Upper lobe of right lung (tissue), 1 donor: ENCODE results near the gene FAM174C. TPM values are rescaled to one million over a fixed set of nuclear protein-coding genes. Genes with fewer than 3 reads are reported as not detected.

Experiments used
- ATAC-seq: fragments of 200-7000 bp; cut with Tn5 transposase; one replicate; pipeline ENCODE4 v1.9.1; 2020; ENCODE audit warnings: mild to moderate bottlenecking, moderate library complexity
- DNase-seq: peaks from one replicate; pipeline ENCODE4 v3.0.0-alpha.2; 2020
- H3K27ac ChIP-seq: fragments of 200-600 bp; one replicate; pipeline ENCODE4 v1.8.0; 2022
- H3K27me3 ChIP-seq: fragments of 200-600 bp; one replicate; pipeline ENCODE4 v1.8.0; 2022; ENCODE audit warnings: mild to moderate bottlenecking
- H3K36me3 ChIP-seq: fragments of 200-600 bp; one replicate; pipeline ENCODE4 v1.8.0; 2022
- H3K4me1 ChIP-seq: fragments of 200-600 bp; one replicate; pipeline ENCODE4 v1.8.0; 2022
- H3K4me3 ChIP-seq: fragments of 200-600 bp; one replicate; pipeline ENCODE4 v1.8.0; 2022; ENCODE audit warnings: mild to moderate bottlenecking
- H3K9me3 ChIP-seq: fragments of 200-600 bp; one replicate; pipeline ENCODE4 v1.8.0; 2022
- intact Hi-C: fragments of 100-400 bp; cut with DNase I; formaldehyde crosslinking; loops from one replicate; pipeline ENCODE4 v1.11.0; 2022
- total RNA-seq: library from RNA; stranded (reverse); fragmentation: NEBNext Ultra II Directional; extraction: Animal tissue kit (Norgen Biotek cat#: 25700); gene quantifications from one replicate; pipeline ENCODE4 v1.2.1, GENCODE V29; 2021
- TF ChIP-seq, protein P1 (sequence below): fragments of 200-600 bp; IDR thresholded peaks from one replicate; pipeline ENCODE4 v1.8.0; 2022; ENCODE audit warnings: antibody characterized with exemption
- donor health status: DM: no; HTN: yes; CAD: no; lungs with severe emphysema.

The FAM174C gene
- total RNA-seq, 1 donor from 2014 or later, result 41.4 TPM

DNA sequence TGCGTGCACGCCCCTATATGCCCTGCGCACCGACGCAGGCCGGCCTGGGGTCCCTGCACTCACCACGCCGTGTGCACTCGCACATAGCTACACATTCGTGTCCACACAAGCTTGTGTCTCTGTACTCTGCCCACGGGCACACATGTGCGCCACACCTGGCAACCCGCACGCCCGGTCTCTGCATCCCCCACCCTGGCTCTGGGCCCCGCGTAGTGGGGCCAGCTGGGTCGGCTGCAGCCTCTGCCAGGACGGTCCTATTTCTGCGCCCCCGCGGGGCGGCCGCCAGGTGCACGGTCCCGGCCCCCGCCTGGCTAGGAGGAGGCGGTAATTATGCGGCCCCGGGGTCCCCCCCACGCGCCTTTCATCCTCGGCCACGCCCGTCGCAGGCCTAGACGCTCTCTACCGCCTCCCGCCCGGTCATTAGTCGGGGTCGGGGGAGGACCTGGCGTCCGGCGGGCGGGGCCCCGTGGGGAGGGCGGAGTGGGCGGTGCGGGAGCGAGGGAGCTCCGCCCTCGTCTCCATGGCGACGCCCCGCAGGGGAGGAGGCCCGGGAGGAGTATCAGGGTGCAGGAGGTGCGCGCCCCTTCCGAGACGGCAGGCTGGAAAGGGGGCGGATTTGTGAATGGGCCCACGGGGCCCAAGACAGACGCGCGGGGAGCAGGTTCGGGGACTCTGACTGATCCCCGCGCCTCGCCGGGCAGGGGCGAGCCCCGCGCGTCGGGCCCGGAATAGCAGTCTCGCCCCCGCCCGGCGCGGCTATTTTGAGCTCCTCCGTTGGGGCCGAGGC, 9.0 kb upstream of the FAM174C start:
- Histone ChIP-seq H3K27ac (peak overlapping the region; percentile 80), H3K9me3 (no peaks in the 10 kb centered on the region), H3K4me3 (peak overlapping the region; percentile 58), H3K36me3 (peaks cover 10% of the 10 kb centered on the region), H3K27me3 (no peaks in the 10 kb centered on the region), H3K4me1 (peaks cover 63% of the 10 kb centered on the region)
- intact Hi-C loops, result no loop called here
- TF ChIP-seq, protein P1, sequence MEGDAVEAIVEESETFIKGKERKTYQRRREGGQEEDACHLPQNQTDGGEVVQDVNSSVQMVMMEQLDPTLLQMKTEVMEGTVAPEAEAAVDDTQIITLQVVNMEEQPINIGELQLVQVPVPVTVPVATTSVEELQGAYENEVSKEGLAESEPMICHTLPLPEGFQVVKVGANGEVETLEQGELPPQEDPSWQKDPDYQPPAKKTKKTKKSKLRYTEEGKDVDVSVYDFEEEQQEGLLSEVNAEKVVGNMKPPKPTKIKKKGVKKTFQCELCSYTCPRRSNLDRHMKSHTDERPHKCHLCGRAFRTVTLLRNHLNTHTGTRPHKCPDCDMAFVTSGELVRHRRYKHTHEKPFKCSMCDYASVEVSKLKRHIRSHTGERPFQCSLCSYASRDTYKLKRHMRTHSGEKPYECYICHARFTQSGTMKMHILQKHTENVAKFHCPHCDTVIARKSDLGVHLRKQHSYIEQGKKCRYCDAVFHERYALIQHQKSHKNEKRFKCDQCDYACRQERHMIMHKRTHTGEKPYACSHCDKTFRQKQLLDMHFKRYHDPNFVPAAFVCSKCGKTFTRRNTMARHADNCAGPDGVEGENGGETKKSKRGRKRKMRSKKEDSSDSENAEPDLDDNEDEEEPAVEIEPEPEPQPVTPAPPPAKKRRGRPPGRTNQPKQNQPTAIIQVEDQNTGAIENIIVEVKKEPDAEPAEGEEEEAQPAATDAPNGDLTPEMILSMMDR, result no peak
- DNase-seq (peak; percentile 96), ATAC-seq (peak; percentile 65)

DNA sequence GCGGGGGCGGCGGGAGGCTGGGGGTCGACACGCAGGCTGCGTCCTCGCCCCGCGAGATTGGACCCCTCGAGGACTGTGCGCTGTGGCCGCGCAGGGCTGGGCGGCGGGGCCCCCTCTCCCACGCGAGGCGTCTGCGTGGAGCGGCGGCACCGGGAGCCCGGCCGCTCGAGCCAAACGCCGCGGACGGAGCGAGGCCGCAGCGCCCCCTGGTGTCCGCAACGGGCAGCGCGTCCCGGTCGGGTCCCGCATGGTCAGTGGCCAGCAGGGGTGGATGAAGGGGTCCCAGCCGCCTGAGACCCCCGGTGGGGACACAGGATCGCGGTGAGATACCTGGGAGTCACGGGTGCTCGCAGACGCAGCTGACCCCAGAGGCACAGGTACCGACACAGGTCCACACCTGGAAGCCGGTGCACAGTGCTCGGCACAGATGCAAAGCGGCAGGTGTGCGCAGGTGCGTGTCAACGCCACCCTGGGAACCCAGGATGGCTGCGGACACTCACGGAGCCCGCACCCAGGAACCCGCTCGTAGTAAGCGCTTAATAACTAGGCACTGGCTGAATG, 8.3 kb upstream of the FAM174C start:
- H3K4me1 ChIP-seq, result peaks cover 63% of the 10 kb centered on the region
- H3K27ac ChIP-seq, result peak overlapping the region; percentile 80
- H3K36me3 ChIP-seq, result peaks cover 16% of the 10 kb centered on the region
- intact Hi-C loops, result no loop called here
- DNase-seq (peak; percentile 90), ATAC-seq (peak; percentile 49)
- H3K9me3 ChIP-seq, result no peaks in the 10 kb centered on the region
- TF ChIP-seq, protein P1, result peak; percentile 96
- H3K27me3 ChIP-seq, result no peaks in the 10 kb centered on the region
- H3K4me3 ChIP-seq, result peak overlapping the region; percentile 58

DNA sequence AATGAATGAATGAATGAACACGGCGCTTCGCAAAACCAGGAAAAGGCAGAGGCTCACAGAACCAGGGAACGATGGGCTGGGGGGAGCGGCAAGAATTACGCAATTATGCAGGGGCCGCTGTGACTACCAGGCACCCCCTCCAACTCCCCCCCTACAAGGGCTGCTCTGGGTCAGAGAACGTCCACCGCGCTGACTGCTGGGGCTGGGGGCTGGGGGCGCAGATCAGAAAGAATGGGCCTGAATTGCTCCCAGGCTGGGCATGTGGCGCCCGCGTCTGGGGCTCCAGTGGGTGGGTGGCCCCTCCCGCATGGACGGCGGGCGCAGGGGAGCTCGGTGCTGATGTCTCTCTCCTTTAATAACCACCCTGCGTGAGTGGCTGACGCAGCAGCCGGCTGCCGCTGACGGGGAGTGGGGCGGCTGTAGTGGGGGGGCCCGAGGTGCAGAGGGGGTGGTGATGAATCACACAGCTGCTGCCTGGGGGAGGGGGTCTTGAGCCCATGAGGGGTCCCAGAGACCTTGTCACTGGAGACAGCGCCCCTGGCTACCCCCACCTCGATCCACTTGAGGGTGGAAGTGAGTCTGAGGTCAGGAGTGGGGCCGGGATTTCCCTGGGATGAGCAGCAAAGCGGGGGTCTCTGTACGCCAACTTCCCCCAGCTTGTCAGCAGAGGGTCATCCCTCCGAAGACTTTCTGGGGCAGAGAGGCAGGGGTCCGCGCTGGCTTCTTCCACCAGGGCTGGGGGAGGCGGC, 7.7 kb upstream of the FAM174C start:
- TF ChIP-seq, protein P1, result no peak
- Histone ChIP-seq H3K9me3 (no peaks in the 10 kb centered on the region), H3K4me3 (peak overlapping the region; percentile 58), H3K27ac (peak overlapping the region; percentile 80), H3K27me3 (no peaks in the 10 kb centered on the region), H3K36me3 (peaks cover 23% of the 10 kb centered on the region), H3K4me1 (peaks cover 63% of the 10 kb centered on the region)
- no peak for ATAC-seq
- DNase-seq, result no peak
- intact Hi-C loops, result no loop called here

DNA sequence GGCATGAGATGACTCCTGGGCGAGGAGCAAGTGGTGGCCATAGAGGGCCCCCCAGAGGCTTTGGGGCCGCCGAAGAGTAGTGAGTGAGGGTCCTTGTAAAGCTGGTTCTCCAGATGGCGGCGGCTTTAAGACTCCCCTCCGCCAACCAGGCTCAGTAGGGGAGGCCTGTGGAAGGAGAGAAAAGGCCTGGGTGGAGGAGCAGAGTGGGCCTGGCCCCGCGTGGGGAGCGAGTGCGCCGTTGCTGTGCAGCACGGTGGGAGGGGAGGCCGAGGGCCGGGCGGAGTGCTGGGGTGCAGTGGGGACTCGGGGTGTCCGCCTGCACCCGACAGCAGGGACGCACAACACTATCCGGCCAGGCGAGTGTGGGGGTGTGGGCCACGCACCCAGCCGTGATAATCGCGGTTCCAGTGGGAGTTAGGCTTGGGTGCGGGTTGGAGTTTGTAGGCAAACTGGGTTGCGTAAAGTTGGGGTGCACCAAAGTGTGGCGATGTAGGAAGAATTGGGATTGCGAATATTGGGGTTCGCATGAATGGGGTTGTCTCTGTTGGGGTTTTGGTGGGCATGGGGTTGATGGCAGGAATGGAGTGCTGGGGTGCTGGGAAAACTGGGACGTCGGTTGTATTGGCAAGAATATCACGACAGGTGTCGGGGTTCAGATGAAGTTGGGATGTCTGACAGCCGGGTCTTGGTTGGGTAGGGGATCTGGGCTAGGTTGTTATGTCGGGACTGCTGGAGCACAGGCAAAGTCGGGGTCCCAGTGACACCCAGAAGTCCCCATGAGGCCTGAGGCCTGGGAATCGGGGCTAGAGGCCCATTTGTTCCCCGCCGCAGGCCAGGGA, 6.9 kb upstream of the FAM174C start:
- intact Hi-C loops, result no loop called here
- H3K27me3 ChIP-seq, result no peaks in the 10 kb centered on the region
- ATAC-seq, result no peak
- no peak overlapping the region for H3K27ac ChIP-seq
- peak overlapping the region; percentile 69 for H3K4me3 ChIP-seq
- peaks cover 31% of the 10 kb centered on the region for H3K36me3 ChIP-seq
- no peak for DNase-seq
- H3K9me3 ChIP-seq, result no peaks in the 10 kb centered on the region
- H3K4me1 ChIP-seq, result peaks cover 67% of the 10 kb centered on the region
- TF ChIP-seq, protein P1, result no peak

DNA sequence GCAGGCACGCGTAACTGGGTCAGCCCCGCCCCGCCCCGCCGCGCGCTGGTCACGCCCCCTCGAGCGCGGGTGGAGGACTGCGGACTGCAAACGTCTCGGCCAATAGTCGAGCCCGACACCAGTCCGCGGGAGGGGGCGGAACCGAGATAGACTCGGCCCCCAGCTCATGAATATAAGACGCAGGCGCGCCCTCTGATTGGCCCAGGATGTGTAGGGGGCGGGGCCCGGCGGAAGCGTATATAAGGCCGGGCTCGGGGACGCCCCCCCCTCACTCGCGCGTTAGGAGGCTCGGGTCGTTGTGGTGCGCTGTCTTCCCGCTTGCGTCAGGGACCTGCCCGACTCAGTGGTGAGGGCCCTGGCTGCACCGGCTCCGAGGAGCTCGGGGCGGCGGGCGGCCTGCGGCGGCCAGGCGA, 6.3 kb upstream of the FAM174C start, which contains the start of gene CIRBP:
Gene CIRBP, plus strand, starts transcription at position 268 of the 413 bp plus-strand sequence. CDS start 1,602 bp downstream, outside the sequence.
- H3K4me1 ChIP-seq, result peaks cover 73% of the 10 kb centered on the region
- DNase-seq (peak; percentile 100), ATAC-seq (peak; percentile 82)
- peaks cover 37% of the 10 kb centered on the region for H3K36me3 ChIP-seq
- H3K9me3 ChIP-seq, result no peaks in the 10 kb centered on the region
- intact Hi-C loops, result no loop called here
- peak within 1 kb of the TSS; percentile 95 for H3K27ac ChIP-seq
- H3K27me3 ChIP-seq, result no peaks in the 10 kb centered on the region
- H3K4me3 ChIP-seq, result peak within 1 kb of the TSS; percentile 69
- TF ChIP-seq, protein P1, result no peak
